Activated CD8-positive, alpha-beta T cell treated with anti-CD3 and anti-CD28 coated beads for 36 hours (primary cell): ENCODE results near the gene TBC1D22A. TPM values are rescaled to one million over a fixed set of nuclear protein-coding genes. Genes with fewer than 3 reads are reported as not detected.

Experiments used
- ATAC-seq: fragments of 200-7000 bp; cut with Tn5 transposase; one replicate; pipeline ENCODE4 v1.10.0; 2021; ENCODE audit warnings: mild to moderate bottlenecking, moderate library complexity
- CTCF ChIA-PET: fragments of 350-600 bp; sonication (Branson Sonifier 250); formaldehyde crosslinking; loops from one replicate; lab custom pipeline; 2021; ENCODE audit warnings: antibody characterized with exemption; lab: Charles Lee
- POLR2A ChIA-PET: fragments of 350-600 bp; sonication (Branson Sonifier 250); formaldehyde crosslinking; loops from one replicate; lab custom pipeline; 2021; ENCODE audit warnings: antibody characterized with exemption; lab: Charles Lee
- DNase-seq: peaks from one replicate; pipeline ENCODE4 v3.0.0-alpha.2; 2020
- H3K27ac Mint-ChIP-seq: one replicate; pipeline ENCODE4 v1.8.0; 2021; ENCODE audit warnings: mild to moderate bottlenecking, mixed read lengths
- H3K27me3 Mint-ChIP-seq: one replicate; pipeline ENCODE4 v1.8.0; 2021; ENCODE audit warnings: mixed read lengths
- H3K36me3 Mint-ChIP-seq: one replicate; pipeline ENCODE4 v1.8.0; 2021; ENCODE audit warnings: low read depth, mixed read lengths
- H3K4me1 Mint-ChIP-seq: one replicate; pipeline ENCODE4 v1.8.0; 2021; ENCODE audit warnings: low read depth, mixed read lengths
- H3K4me3 Mint-ChIP-seq: one replicate; pipeline ENCODE4 v1.8.0; 2021; ENCODE audit warnings: mild to moderate bottlenecking, moderate library complexity, mixed read lengths
- H3K9me3 Mint-ChIP-seq: one replicate; pipeline ENCODE4 v1.8.0; 2021; ENCODE audit warnings: mixed read lengths
- intact Hi-C: fragments of 100-400 bp; cut with micrococcal nuclease; formaldehyde crosslinking; loops from one replicate; pipeline ENCODE4 v1.10.0; 2022
- total RNA-seq, 2 experiments: library from RNA; stranded (reverse); gene quantifications; one replicate each; pipeline ENCODE4 v1.2.3, GENCODE V29; 2021
- TF ChIP-seq, protein P1 (sequence below): fragments of 200-600 bp; IDR thresholded peaks from one replicate; pipeline ENCODE4 v1.8.0; 2022; ENCODE audit warnings: antibody characterized with exemption, mild to moderate bottlenecking

TBC1D22A gene
- total RNA-seq, 2 experiments from 2014 or later, result 41.0 to 42.8 TPM

DNA sequence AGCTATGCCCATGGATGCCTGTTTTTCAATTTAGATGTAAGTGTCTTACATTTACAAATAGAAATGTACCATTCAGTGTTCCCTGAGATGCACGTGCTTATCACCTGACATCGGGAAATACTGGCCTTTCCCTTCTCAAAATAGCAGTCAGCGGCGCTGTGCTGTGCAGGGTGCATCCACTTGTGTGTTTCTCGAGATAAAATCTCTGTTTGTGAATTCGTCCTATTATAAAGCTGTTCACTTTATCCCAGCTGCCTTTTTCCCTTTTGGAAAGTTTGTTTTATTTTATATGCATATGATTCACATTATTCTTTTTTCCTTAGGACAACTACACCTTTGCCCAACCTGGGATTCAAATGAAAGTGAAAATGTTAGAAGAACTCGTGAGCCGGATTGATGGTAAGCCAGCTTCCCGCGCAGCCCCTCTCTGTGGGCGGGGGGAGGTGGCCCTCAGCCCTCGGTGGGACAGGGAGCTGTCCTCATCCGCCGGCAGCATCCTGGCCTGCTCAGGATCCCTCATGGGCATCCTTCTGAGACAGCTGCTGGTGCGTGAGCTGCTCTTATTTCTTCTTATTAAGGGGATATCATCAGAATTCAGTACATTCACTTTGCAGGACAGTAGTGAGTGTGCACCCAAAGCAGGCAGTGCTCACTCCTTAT is 235.0 kb downstream of the TBC1D22A start:
- Mint-ChIP-seq H3K9me3 (no peaks in the 10 kb centered on the region), H3K27ac (no peak overlapping the region), H3K4me3 (no peak overlapping the region), H3K36me3 (peaks cover 8% of the 10 kb centered on the region), H3K4me1 (peaks cover 10% of the 10 kb centered on the region), H3K27me3 (no peaks in the 10 kb centered on the region)
- ChIA-PET POLR2A (no interaction called here), CTCF (no interaction called here)
- DNase-seq (no peak), ATAC-seq (no peak)
- intact Hi-C loops, result no loop called here
- TF ChIP-seq, protein P1, sequence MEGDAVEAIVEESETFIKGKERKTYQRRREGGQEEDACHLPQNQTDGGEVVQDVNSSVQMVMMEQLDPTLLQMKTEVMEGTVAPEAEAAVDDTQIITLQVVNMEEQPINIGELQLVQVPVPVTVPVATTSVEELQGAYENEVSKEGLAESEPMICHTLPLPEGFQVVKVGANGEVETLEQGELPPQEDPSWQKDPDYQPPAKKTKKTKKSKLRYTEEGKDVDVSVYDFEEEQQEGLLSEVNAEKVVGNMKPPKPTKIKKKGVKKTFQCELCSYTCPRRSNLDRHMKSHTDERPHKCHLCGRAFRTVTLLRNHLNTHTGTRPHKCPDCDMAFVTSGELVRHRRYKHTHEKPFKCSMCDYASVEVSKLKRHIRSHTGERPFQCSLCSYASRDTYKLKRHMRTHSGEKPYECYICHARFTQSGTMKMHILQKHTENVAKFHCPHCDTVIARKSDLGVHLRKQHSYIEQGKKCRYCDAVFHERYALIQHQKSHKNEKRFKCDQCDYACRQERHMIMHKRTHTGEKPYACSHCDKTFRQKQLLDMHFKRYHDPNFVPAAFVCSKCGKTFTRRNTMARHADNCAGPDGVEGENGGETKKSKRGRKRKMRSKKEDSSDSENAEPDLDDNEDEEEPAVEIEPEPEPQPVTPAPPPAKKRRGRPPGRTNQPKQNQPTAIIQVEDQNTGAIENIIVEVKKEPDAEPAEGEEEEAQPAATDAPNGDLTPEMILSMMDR, result no peak

DNA sequence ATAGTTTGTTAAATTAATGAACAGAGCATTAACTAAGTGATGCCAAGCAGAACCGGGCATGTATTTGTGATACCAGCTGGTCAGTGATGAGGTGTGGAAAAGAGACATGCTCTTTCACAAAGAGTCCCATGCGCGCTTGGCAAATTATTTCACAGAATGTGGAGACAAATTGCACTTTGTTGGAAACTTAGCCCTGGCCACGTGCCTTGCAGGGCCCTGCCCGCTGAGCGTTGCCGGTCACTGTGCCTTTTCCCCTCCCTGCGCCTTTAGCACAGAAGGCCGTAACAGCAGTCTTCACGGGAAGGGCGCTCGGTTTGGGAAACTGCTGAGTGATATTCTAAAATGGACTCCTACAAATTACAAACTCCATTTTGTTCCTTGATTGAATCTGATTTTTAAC is 235.9 kb downstream of the TBC1D22A start:
- Mint-ChIP-seq H3K36me3 (peaks cover 8% of the 10 kb centered on the region), H3K9me3 (no peaks in the 10 kb centered on the region), H3K4me3 (no peak overlapping the region), H3K4me1 (peaks cover 10% of the 10 kb centered on the region), H3K27me3 (no peaks in the 10 kb centered on the region), H3K27ac (no peak overlapping the region)
- TF ChIP-seq, protein P1, result no peak
- ChIA-PET CTCF (no interaction called here), POLR2A (no interaction called here)
- no peak for ATAC-seq
- no peak for DNase-seq
- intact Hi-C loops, result no loop called here

DNA sequence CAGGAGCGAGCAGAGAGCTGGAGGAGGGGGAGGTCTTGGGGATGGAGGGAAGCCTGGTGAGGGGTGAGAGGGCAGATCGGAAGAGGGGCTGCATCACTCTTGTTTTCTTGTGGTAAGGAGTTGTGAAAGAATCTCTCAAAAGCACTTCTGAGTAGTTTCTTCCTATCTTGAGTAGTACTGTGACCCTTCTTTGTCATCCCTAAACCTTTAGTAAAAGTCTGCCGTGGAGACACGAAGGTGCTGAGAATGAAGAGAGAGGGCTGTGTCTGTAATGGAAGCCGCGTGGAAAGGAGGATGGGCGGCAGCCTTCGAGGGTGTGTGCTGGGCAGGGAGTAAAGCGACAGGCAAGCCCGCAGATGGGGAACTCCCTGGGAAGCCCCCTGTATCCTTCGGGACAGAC is 237.8 kb downstream of the TBC1D22A start:
- DNase-seq (no peak), ATAC-seq (no peak)

DNA sequence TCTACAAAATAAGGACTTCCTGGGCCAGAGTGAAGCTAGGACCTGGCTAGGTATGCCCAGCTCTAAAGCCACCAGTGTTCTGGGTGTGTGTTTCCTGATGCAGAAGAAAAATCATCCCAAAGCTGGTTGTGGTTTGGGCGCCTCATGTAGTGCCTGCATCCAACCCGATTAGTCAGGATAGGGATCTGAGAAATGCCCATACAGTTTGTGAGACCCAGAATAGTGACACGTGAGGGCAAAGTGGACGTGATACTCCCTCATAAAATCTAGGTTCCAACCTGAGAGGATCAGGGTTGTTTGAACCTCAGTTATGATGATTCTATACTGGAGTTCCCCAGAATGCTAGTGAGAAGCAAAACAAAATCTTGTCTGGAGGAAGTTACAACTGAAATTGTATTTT is 238.4 kb downstream of the TBC1D22A start:
- intact Hi-C loops, result no loop called here
- H3K4me3 Mint-ChIP-seq, result no peak overlapping the region

More for the DNA sequence above, 237.8 kb downstream of the TBC1D22A start:
- Mint-ChIP-seq H3K9me3 (no peaks in the 10 kb centered on the region), H3K4me1 (peaks cover 10% of the 10 kb centered on the region), H3K4me3 (no peak overlapping the region), H3K27me3 (no peaks in the 10 kb centered on the region), H3K27ac (no peak overlapping the region), H3K36me3 (peaks cover 8% of the 10 kb centered on the region)
- POLR2A ChIA-PET, result no interaction called here
- TF ChIP-seq, protein P1, result no peak
- CTCF ChIA-PET, result no interaction called here
- intact Hi-C loops, result no loop called here

DNA sequence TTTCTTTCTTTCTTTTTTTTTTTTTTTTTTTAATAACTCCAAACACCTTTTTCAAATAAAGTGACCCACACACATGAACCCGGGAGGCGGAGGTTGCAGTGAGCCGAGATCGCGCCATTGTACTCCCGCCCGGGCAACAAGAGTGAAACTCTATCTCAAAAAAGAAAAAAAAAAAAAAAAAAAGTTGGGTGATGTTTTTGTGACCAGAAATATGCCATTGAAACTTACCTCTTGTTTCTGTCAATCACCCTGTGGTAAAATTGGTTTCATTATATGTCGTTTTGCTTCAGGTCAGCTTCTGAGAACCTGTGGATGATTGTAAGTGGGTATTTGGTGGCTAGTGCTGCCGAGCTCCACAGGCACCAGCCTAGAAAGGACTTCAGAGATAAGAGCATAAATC is 238.8 kb downstream of the TBC1D22A start:
- TF ChIP-seq, protein P1, result no peak
- Mint-ChIP-seq H3K27me3 (no peaks in the 10 kb centered on the region), H3K36me3 (peaks cover 8% of the 10 kb centered on the region), H3K27ac (no peak overlapping the region), H3K4me3 (no peak overlapping the region), H3K9me3 (no peaks in the 10 kb centered on the region), H3K4me1 (peaks cover 10% of the 10 kb centered on the region)
- ChIA-PET POLR2A (no interaction called here), CTCF (interaction anchor here (0.7 kb wide), 1 partner anchor 36 kb away, joined by 3 read pairs; no protein-coding TSS in a partner anchor)
- ATAC-seq, result no peak
- no peak for DNase-seq
- intact Hi-C loops, result no loop called here

More for the DNA sequence above, 238.4 kb downstream of the TBC1D22A start:
- TF ChIP-seq, protein P1, result no peak
- peaks cover 10% of the 10 kb centered on the region for H3K4me1 Mint-ChIP-seq
- peaks cover 8% of the 10 kb centered on the region for H3K36me3 Mint-ChIP-seq
- ChIA-PET CTCF (no interaction called here), POLR2A (no interaction called here)
- no peak overlapping the region for H3K27ac Mint-ChIP-seq
- DNase-seq (no peak), ATAC-seq (no peak)
- H3K9me3 Mint-ChIP-seq, result no peaks in the 10 kb centered on the region
- H3K27me3 Mint-ChIP-seq, result no peaks in the 10 kb centered on the region
